CMK (cell line): ENCODE results near the gene SEC14L5.

ENCODE experiments used
- DNase-seq: peaks from one replicate; pipeline ENCODE4 v3.0.0-alpha.2; 2010; ENCODE audit warnings: low read depth

Gene SEC14L5

DNA sequence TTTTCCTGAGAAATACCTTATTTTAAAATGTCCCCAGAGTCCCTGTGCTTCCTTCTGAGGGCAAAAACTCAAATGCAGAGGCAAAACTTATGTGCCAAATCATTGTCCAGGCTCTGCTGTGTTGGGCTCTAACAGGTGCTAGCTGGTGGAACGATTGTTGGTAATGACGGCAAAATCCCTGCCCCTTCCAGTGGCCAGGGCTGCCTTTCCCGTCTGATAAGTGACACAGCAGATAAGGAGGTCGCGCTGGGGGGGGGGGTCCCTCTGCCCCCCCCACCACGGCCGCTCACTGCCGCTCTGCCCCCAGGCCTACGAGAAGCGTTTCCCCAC is 29.1 kb downstream of the SEC14L5 start:
- no peak for DNase-seq

GRCh38 chr16:4987580-4988374 is 29.6 kb downstream of the SEC14L5 start:
- no peak for DNase-seq

- DNase-seq = no peak
These were observed 30.5 kb downstream of the SEC14L5 start for GRCh38 chr16:4988647-4989046.

GRCh38 chr16:4989391-4990006 is 31.4 kb downstream of the SEC14L5 start:
- DNase-seq = no peak

GRCh38 chr16:4990415-4990814 is 32.3 kb downstream of the SEC14L5 start:
- DNase-seq = no peak

GRCh38 chr16:4991754-4992153 is 33.6 kb downstream of the SEC14L5 start:
- no peak for DNase-seq

DNA sequence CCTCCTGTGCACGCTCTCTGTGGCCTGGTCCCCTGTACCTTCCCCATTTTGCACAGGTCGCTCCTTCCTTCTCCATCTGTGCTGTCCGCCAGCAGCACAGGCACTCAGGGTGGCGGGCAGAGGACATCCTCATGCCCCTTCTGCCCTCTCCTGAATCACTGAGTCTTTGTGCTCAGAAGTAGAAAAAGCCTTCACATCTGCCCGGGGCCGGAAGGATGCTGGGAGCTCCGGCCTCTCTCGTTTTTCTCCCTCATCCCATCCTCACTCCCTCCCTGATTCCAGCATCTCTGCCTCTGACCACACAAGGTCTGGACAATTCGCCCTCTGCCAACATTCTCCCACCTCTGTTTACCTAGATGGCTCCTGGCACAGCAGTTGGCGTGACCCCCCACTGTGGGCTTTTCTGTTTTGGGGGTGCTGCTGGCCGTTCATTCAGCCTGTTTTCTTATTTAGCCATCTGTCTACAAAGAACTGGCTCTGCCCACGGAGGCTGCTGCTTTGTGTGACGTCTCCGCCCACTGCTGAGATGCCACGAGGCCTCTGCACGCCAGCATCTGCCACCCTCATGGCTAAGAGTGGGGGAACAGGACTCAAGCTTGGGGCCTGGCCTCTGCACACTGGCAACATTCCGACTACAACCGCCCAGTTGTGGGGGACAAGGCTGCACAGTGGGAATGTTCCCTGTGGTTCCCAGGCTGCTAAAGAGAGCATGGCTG is 36.7 kb downstream of the SEC14L5 start:
- DNase-seq = no peak

DNA sequence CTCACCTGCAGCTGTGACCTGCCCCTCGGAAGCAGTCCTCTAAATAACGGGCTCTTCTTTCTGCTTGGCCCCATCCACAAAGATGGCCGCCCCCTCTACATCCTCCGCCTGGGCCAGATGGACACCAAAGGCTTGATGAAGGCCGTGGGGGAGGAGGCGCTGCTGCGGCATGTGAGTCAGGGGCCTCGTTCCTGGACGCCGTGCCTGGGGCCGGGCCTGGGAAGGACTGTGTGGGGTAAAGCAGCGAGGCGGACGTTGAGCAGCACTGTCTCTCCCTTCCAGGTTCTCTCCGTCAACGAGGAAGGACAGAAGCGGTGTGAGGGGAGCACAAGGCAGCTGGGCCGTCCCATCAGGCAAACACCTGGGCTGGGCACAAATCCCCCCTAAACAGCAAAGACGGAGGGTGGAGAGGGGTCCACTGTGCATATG is 42.5 kb downstream of the SEC14L5 start:
- no peak for DNase-seq

DNA sequence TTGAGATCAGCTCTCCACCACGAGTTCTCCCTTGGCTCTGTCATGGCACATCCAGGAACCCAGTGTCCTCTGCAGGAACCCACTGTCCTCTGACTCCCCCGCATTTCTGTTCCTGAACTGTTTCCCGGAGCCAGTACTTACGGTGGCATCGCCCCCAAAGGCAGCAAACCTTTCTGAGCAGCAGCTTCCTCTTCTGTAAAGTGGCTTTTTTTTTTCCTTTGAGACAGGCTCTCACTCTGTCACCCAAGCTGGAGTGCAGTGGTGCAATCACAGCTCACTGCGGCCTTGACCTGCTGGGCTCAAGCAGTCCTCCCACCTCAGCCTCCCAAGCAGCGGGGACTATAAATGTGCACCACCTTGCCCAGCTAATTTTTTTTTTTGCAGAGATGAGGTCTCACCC is 43.4 kb downstream of the SEC14L5 start:
- peak; percentile 69 for DNase-seq

DNA sequence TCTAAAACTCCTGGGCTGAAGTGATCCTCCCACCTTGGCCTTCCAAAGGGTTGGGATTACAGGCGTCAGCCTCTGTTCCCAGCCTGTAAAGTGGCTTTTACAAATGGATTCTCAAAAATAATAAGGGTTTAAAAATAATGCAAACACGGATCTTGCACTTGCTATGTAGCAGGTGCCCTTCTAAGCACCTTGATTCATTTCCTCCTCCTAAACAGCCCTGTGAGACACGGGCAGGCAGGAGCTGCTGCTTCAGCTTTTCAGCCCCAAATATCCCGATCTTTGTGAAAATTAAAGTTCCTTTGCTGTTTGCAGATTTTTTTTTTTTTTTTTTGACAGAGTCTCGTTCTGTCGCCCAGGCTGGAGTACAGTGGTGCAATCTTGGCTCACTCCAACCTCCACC is 43.9 kb downstream of the SEC14L5 start:
- DNase-seq = no peak

DNA sequence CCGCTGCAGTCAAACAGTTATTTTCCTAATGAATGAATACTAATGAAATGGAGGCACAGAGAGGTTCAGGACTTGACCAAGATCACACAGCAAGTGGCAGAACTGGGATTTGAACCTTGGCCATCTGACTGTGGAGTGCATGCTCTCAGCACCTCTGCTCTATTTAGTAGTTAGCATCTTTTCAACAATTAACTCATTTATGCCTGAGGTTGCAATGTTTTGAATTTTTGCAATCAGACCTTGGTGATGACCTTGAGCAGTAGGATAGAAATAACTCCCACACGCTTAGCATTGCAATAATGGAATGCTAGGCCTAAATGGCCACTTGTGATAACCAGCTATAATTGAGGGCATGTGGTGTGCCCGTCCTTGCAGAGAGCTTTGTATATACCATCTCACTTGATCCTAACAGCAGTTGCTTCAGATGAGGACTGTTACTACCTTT is 44.6 kb downstream of the SEC14L5 start:
- no peak for DNase-seq

DNA sequence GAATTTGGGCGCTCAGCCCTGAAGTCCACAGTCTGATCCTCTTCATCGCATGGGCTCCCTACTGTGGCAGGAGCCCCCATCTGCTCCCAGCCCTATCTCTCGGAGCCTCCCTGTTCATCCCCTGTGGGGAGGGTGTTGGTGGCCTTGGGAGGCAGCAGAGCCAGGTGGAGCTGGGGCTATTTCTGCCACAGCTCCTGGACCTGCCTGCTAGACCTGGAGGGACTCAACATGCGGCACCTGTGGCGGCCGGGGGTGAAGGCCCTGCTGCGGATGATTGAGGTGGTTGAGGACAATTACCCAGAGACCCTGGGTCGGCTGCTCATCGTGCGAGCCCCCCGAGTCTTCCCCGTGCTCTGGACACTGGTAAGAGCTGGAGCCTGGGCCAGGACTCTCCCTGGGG is 45.1 kb downstream of the SEC14L5 start:
- DNase-seq = no peak

GRCh38 chr16:5003828-5004227 is 45.7 kb downstream of the SEC14L5 start:
- no peak for DNase-seq

- no peak for DNase-seq
These were observed 46.2 kb downstream of the SEC14L5 start for GRCh38 chr16:5004311-5004710.

GRCh38 chr16:5005916-5006315 is 47.8 kb downstream of the SEC14L5 start:
- DNase-seq = peak; percentile 32

DNA sequence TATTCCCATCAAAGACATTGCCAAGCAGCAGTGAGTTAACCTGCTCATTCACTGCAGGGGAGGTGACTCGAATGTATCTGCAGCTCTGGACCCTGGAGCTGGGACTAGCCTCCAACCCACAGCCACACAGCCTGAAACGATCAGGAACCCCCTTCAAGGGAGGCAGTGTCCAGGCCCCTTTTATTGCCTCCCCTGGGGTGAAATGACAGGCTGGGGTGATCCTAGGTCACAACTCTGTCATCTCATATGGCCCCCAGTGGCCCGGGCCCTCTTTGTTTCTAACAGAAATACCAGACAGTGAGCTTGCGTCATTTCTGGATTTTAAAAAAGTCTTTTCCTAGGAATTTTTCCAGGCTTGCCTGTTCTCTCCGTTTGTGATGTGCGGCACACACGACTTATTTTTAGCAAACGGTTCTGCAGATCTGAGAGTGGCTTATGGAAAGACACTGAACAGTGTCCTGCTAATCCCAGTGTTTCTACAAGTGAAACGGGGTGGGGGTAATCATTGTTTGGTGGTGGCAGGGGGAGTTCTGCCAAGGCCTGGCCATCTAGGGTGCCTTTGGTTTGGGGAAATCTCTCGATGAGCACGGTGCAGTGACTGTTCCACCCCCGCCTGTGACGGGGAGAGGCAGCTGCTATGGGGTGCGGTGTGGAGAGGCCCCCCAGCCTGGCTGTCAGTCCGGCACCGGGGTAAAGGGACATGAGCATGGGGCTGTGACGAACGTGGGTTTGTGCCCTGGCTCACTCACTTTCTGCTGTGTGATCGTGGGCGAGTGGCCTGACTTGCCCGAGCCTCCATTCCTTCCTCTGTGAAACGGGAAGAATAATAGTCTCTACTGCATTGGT is 48.4 kb downstream of the SEC14L5 start:
- no peak for DNase-seq

DNA sequence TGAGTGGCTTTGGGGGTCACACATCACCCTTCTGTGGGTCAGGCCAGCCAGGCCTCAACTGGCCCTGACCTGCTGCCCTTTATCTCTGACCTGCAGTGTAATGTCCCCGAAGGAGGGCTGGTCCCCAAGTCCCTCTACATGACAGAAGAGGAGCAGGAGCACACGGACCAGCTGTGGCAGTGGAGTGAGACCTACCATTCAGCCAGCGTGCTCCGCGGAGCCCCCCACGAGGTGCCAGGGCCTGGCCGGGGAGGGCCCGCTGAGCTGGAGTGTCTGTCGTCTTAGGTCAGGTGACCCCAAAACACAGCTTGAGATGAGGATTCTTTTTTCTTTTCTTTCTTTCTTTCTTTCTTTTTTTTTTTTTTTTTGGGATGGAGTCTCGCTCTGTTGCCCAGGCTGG is 49.1 kb downstream of the SEC14L5 start:
- no peak for DNase-seq

- no peak for DNase-seq
These were observed 50.2 kb downstream of the SEC14L5 start for GRCh38 chr16:5008311-5008731.

GRCh38 chr16:5010576-5011329 is 52.6 kb downstream of the SEC14L5 start:
- no peak for DNase-seq

GRCh38 chr16:5011637-5012036 is 53.5 kb downstream of the SEC14L5 start:
- DNase-seq = no peak

GRCh38 chr16:5012887-5013286 is 54.8 kb downstream of the SEC14L5 start:
- DNase-seq = no peak
